CD4-positive, alpha-beta T cell treated with Interleukin-17A for 4 hours (primary cell): ENCODE data around the gene ADCY9.
A peak's percentile ranks its signal among the peaks of the same experiment; 100 is the strongest.
"Not testable (repeated sequence)": the region's sequence is repeated elsewhere in the genome, so short reads cannot be mapped to it uniquely, and the experiment has no call there.

Source experiments
- DNase-seq: peaks from one replicate; pipeline ENCODE4 v3.0.0-alpha.2; 2020; ENCODE audit warnings: mixed read lengths

The ADCY9 gene

GRCh38 chr16:4062212-4062802 lies 53.9 kb downstream of the ADCY9 start:
- no peak for DNase-seq

GRCh38 chr16:4060823-4061222 lies 55.4 kb downstream of the ADCY9 start:
- DNase-seq: no peak

GRCh38 chr16:4060009-4060408 lies 56.2 kb downstream of the ADCY9 start:
- peak; percentile 9 for DNase-seq

- DNase-seq: no peak
Measured at GRCh38 chr16:4058386-4058785, 57.9 kb downstream of the ADCY9 start.

GRCh38 chr16:4057439-4057877 lies 58.8 kb downstream of the ADCY9 start:
- no peak for DNase-seq

- DNase-seq: no peak
Measured at GRCh38 chr16:4056161-4057105, 59.8 kb downstream of the ADCY9 start.

GRCh38 chr16:4055748-4056147 lies 60.5 kb downstream of the ADCY9 start:
- no peak for DNase-seq

- no peak for DNase-seq
Measured at GRCh38 chr16:4053301-4053845, 62.9 kb downstream of the ADCY9 start.

- no peak for DNase-seq
Measured at GRCh38 chr16:4052801-4053293, 63.4 kb downstream of the ADCY9 start.

- DNase-seq: no peak
Measured at GRCh38 chr16:4052096-4052495, 64.1 kb downstream of the ADCY9 start.

- no peak for DNase-seq
Measured at GRCh38 chr16:4051591-4051990, 64.7 kb downstream of the ADCY9 start.

GRCh38 chr16:4049031-4049430 lies 67.2 kb downstream of the ADCY9 start:
- no peak for DNase-seq

- DNase-seq: no peak
Measured at GRCh38 chr16:4048481-4048880, 67.8 kb downstream of the ADCY9 start.

GRCh38 chr16:4046221-4046620 lies 70.0 kb downstream of the ADCY9 start:
- DNase-seq: no peak

- not testable (repeated sequence) for DNase-seq
Measured at GRCh38 chr16:4045561-4045960, 70.7 kb downstream of the ADCY9 start.

GRCh38 chr16:4042581-4042980 lies 73.7 kb downstream of the ADCY9 start:
- DNase-seq: no peak

GRCh38 chr16:4038448-4038847 lies 77.8 kb downstream of the ADCY9 start:
- DNase-seq: no peak

GRCh38 chr16:4036952-4037351 lies 79.3 kb downstream of the ADCY9 start:
- DNase-seq: not testable (repeated sequence)

- DNase-seq: no peak
Measured at GRCh38 chr16:4034963-4035362, 81.3 kb downstream of the ADCY9 start.

GRCh38 chr16:4033951-4034350 lies 82.3 kb downstream of the ADCY9 start:
- no peak for DNase-seq

- peak; percentile 13 for DNase-seq
Measured at GRCh38 chr16:4032768-4033167, 83.5 kb downstream of the ADCY9 start.

- DNase-seq: no peak
Measured at GRCh38 chr16:4028144-4028543, 88.1 kb downstream of the ADCY9 start.

- DNase-seq: no peak
Measured at GRCh38 chr16:4026854-4027253, 89.4 kb downstream of the ADCY9 start.

- no peak for DNase-seq
Measured at GRCh38 chr16:4025428-4025827, 90.8 kb downstream of the ADCY9 start.
